ENCODE data around the gene TMED6. TPM values are rescaled to one million over a fixed set of nuclear protein-coding genes. Genes with fewer than 3 reads are reported as not detected.

Gene TMED6
- total RNA-seq, 3 donors from 2014 or later = 2.2 to 18.1 (median 2.3) TPM

DNA sequence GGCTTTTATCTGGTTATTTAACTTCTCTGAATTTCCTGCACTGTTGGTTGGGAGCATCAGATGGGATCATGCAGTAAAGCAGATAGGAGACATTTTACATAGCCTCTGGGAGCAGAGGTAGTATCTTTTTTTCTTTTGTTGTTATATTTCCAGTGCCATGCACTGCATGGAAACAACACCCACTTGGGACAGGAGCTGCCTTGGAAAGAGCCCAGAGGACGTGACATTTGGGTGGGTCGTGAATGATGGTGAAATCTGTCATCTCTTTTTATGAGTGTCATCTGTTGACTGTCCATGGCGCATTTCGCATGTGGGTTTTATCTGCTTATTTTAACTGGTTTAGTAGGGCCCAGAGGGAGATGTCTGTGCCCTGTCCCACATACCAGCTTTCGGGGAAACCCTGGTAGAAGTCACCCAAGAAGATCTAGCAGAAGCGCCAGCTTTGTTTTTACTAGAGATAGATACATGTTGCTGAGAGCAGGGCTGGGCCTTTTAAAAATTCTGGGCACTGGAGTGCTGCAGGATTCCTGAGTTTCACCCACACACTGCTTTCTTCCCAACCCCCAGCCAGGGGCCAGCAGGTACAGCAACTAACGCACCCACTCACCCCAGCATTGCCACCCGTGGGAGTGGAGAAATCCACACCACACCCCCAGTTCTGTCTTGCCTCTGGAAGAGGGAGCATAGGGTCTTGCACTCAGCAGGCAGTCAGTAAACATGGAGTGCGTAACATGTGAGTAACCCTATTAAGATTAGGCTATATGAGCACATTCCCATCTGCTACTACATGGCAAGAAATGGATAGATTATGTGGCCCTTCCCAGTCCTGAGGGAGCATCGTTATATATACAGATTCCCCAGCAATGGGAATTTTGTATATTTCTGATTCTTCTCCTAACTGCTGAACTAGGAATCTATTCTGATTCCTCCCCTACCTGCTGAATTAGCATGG is 42.6 kb upstream of the TMED6 start:
- Histone ChIP-seq H3K4me3 (no peak overlapping the region), H3K9me3 (no peaks in the 10 kb centered on the region), H3K36me3 (ENCODE audit: low read depth) (no peaks in the 10 kb centered on the region), H3K4me1 (ENCODE audit: low read depth) (peaks cover 24% of the 10 kb centered on the region)
- intact Hi-C loops (cut with DNase I, micrococcal nuclease) = no loop called here
- ATAC-seq = no peak
- peak in 1 of 3 donors; percentile 36 for DNase-seq
- TF ChIP-seq, protein P1, sequence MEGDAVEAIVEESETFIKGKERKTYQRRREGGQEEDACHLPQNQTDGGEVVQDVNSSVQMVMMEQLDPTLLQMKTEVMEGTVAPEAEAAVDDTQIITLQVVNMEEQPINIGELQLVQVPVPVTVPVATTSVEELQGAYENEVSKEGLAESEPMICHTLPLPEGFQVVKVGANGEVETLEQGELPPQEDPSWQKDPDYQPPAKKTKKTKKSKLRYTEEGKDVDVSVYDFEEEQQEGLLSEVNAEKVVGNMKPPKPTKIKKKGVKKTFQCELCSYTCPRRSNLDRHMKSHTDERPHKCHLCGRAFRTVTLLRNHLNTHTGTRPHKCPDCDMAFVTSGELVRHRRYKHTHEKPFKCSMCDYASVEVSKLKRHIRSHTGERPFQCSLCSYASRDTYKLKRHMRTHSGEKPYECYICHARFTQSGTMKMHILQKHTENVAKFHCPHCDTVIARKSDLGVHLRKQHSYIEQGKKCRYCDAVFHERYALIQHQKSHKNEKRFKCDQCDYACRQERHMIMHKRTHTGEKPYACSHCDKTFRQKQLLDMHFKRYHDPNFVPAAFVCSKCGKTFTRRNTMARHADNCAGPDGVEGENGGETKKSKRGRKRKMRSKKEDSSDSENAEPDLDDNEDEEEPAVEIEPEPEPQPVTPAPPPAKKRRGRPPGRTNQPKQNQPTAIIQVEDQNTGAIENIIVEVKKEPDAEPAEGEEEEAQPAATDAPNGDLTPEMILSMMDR (IDR thresholded peaks at IDR 0.05) = no peak

DNA sequence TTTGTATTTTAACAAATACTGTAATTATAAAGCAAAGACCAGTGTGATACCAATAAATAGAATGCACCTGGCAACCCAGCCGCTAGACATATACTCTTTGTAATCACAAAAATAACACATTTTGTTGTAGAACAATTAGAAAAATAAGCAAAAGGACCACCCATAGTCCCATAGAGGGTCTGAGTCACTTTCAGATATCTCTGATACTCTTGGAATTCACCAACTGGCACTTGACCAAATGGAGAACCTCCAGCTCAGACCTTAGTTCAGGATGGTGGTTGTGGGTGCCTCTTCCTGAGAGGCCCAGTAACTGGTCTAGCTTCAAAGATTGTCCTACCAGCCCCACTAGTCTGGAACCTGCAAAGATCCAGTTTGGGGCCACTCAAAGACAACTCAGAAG is 35.0 kb upstream of the TMED6 start:
- no peak for DNase-seq
- intact Hi-C loops (cut with DNase I, micrococcal nuclease) = no loop called here
- no peaks in the 10 kb centered on the region for H3K36me3 ChIP-seq (ENCODE audit: low read depth)
- H3K4me1 ChIP-seq (ENCODE audit: low read depth) = peaks cover 12% of the 10 kb centered on the region
- no peak overlapping the region for H3K4me3 ChIP-seq
- ATAC-seq = no peak
- H3K9me3 ChIP-seq = no peaks in the 10 kb centered on the region
- TF ChIP-seq, protein P1 (IDR thresholded peaks at IDR 0.05) = no peak

DNA sequence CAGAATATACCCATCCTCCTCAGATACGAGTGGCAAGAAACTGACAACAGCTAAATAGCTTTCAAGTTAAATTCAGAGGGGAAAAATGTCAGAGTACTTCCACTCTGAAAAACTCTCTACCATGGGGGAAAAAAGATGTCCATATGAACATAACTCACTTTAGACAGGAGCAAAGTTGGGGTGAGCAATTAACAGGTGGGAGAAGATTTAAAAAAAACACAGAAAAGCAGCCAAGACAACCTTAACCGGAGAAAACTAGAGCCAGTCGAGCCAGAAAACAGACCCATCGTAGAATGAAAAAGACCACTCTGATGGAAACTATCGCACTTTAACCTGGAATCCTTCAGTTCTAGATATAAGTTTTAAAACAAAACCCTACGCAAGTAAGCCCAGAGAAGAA is 33.4 kb upstream of the TMED6 start:
- Histone ChIP-seq H3K9me3 (no peaks in the 10 kb centered on the region), H3K4me1 (ENCODE audit: low read depth) (peaks cover 12% of the 10 kb centered on the region), H3K4me3 (peak overlapping the region; percentile 61), H3K36me3 (ENCODE audit: low read depth) (no peaks in the 10 kb centered on the region)
- TF ChIP-seq, protein P1 (IDR thresholded peaks at IDR 0.05) = no peak
- intact Hi-C loops (cut with DNase I, micrococcal nuclease) = no loop called here
- ATAC-seq = no peak
- DNase-seq = no peak

DNA sequence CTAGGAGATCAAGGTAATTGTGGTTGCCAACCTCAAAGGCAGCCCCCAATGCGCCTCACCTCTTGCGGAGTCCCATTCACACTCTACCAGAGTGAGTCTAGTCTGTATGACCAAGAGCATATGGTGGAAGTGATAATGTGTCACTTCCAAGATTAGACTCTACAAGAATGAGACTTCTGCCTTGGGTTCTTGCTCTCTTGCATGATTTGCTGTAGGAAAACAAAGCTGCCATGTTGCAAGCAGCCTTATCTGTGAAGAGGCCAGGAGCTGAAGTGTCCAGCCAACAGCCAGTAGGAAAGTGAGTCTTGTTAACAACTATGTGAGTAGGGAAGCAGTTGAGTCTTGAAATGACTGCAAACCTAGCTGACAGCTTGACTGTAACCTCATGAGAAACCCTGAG is 30.8 kb upstream of the TMED6 start:
- ATAC-seq (no peak), DNase-seq (no peak)
- no peaks in the 10 kb centered on the region for H3K36me3 ChIP-seq (ENCODE audit: low read depth)
- intact Hi-C loops (cut with DNase I, micrococcal nuclease) = no loop called here
- H3K4me3 ChIP-seq = no peak overlapping the region
- no peaks in the 10 kb centered on the region for H3K9me3 ChIP-seq
- TF ChIP-seq, protein P1 (IDR thresholded peaks at IDR 0.05) = no peak
- peaks cover 12% of the 10 kb centered on the region for H3K4me1 ChIP-seq (ENCODE audit: low read depth)

DNA sequence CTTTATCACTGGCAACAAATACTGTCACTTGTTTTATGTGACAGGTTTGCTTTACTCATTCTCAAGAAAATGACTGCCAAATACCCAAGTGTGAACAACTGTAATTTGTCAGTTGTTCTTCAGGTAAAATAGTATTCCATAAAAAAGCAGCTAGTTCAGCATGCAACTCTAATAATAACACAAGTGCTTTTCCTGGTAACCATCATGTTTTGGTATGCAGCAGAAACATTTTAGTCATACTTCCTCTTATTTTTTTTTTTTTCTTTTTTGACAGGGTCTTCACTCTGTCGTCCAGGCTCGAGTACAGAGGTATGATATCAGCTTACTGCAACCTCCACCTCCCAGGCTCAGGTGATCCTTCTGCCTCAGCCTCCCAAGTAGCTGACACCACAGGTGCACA is 29.6 kb upstream of the TMED6 start:
- DNase-seq = no peak
- no peak for ATAC-seq
- no peaks in the 10 kb centered on the region for H3K9me3 ChIP-seq
- peaks cover 12% of the 10 kb centered on the region for H3K4me1 ChIP-seq (ENCODE audit: low read depth)
- TF ChIP-seq, protein P1 (IDR thresholded peaks at IDR 0.05) = no peak
- intact Hi-C loops (cut with DNase I, micrococcal nuclease) = no loop called here
- no peaks in the 10 kb centered on the region for H3K36me3 ChIP-seq (ENCODE audit: low read depth)
- no peak overlapping the region for H3K4me3 ChIP-seq
